ENCODE measurements around the gene LBR. TPM values are rescaled to one million over a fixed set of nuclear protein-coding genes. Genes with fewer than 3 reads are reported as not detected.
A peak's percentile ranks its signal among the peaks of the same experiment; 100 is the strongest.

Gene LBR
- total RNA-seq, 1 donor from 2014 or later, result 64.8 TPM

DNA sequence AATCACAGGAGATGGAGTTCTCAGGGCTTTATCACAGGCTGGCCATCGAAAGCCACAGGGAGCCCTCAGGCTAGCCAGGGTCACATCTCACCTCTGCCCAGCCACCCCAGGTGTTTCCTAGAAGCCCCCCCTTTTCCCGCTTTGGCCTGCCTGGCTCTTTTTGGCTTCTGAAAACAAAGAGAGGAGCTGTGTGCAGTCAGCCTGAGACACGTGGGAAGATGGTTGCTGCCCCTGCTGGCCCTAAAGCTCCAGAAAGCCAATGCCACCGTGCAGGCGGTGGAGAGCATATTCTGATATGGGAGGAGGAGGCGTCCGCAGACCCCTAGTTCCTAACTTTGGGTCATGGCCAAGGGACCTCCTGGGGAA lies 18.7 kb upstream of the LBR start:
- no peak for DNase-seq

DNA sequence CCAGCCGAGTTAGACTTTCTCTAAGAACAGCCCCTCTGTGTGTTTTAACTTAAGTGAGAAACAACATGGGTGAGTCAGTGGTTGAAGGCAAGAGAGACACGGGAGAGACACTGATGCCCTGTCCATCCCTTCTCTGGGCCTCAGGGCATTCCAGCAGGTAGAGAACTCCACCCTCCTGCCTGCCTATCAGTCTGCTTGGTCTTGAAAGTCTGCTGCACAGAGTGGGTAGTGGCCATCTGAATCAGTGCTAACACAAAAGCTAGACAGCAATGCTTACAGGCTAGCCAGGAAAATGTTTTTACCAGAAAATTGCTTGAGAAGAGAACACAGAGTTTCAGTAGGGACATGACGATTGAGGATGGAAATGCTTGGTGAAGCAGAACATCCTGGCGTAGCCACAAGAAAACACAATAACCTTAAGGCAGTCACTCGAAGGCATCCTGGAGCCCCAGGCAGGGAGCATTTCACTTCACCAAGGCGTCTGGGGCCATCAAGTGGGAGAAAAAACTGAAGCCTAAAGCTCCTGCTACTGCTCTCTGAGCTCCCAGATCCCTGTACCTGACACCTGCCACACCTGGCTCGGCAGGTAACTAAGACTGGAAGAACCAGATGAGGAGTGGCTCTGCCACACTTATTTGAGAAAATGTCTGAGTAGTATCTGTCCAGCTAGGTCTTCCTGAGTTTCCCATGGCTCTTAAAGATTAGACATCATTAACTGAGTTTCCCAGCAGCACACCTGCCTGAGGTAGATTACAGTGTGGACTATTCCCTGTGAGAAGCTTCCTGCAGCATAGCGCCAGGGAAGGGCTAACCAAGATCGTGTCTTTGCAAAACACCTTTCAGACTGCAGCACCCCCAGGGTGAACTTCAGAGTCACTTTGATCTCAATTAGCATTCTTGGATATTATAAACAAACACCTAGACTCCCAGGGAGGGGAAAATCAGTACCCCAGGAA lies 18.1 kb upstream of the LBR start:
- no peak for DNase-seq

DNA sequence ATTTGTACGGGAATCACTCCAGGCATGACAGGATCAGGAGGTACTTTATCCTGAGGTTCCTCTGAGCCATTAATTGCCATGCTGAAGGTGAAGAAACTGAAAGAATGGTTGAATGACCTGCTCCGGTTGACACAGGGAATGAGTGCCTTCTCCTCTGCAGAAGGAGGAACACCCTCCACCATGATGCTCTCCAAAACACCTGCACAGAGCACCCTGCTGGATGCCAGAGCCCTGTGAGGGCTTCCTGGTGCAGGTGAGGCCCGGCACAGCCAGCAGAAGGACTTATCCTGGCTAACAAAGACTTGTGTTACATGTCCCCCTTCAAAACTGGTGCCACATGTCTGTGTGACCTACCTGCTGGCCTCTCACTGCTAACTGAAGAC lies 14.3 kb upstream of the LBR start:
- no peak for DNase-seq

DNA sequence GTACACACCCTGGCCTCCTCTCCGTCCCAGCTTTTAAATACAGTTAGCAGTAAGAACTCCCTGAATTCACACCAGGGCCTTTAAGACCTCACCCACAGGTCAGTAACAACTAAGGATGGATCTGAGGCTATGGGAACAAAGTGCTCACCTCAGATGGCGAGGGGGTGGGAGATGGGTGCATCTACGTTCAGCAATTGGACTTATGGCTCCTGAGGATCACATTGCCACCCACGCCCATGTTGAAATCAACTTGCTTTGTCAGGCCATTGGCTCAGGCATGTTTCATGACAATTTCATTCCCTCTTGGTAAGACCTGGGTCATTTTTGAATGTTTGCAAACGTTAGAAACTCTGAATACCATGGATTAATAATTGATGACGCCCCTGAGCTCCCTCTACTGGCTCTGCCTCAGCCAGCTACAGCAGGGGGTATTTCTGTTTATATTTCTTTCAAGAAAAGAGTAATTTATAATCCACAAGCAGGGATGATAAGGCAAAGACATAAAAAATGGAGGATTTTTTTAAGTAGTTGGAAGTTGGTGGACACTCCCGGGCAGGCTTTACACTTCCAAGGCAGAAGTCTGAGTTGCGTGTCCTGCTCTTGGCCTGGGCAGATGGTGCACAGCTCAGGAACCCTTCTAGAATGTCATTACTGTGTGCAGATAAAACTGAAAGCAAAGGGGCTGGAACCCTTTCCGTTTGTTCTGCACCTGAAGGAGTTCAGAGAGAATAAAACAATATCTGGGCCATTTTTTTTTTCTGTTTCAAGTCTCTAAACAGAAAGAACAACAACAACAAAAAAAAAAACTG lies 13.7 kb upstream of the LBR start:
- no peak for DNase-seq

DNA sequence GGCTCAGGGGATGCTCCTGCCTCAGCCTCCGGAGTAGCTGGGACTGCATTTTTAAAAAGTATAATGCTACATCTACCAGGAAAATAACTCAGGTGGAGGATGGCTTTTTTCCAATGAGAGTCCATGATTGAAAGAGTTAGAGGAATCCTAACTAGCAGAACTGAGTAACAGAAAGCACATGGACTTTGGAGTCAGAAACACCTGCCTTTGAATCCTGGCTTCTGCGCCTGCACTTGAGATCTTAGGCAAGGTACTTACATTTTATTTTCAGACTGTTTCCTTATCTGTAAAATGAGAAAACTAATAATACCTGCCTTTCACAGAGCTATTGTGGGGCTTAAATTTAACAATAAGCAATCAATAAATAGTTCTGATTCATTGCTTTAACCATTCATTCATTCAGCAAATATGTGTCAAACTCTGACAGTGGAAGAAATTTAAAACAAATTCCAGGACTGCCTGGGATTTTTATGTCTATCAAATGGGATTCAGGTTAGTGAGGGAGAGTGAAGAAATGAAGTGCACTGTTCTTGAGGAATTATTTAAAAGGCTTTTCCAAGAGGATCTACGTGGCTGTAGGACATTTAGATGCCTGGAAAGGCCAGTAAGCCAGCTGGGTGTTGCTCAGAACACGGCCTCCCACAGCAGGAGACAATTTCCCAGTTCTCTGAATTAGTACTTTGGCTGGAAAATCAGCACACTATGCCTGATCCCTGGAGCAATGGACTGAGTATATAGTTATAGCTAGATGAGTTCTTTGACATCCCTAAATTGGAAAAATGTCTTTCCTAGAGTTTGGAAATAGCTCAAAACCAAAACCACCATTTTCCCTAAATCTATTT lies 12.8 kb upstream of the LBR start:
- DNase-seq, result no peak

DNA sequence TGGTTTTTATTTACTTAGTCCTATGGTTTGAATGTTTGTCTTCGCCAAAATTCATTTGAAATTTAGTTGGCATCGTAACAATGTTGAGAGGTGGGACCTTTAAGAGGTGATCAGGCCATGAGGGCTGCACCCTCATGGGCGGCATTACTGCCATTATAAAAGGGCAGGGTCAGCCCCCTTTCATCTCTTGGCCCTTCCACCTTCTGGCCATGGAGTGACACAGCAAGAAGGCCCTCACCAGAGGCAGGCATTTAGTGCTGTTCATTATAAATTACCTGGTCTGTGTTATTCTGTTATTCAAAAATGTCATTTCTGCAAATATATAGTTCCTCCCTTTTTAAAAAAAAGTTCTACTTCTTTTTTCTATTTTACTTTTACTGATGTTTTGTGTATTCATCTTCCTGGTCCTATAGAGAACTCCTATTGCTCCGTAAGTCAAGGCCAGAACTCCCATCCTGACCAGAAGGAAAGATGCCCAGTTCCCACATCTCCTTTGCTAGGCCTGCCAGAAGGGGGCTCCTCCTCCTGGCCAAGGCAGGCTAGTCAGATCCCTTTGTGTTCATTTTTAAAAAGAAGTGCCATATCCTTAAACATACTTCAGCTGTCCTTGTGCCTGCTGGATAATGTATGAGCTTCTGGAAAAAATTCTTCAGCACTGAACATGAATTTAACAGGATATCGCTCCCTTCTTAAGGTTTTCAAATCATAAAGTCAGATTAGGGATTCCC lies 10.0 kb upstream of the LBR start:
- DNase-seq, result no peak

DNA sequence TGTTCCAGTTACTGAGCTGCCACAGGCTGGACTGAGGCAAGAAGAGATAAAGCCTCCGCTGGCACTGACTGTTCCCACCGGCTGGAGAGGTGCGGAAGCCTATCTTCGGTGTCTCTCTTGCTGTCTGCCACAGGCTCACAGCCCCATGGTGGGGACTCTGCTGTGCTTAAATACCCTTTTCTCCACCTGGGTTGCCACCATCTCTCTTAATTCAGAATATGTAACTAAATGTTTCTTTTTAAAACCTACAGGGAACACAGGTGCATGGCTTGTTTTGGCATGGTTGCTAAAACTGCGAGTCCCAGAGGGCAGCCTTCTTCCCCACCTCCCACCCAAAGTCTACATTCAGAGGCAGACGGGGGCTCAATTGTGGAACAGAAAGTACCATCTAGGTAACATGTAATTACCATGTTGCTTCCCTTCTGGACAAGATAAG lies 8.1 kb upstream of the LBR start:
- DNase-seq, result no peak

DNA sequence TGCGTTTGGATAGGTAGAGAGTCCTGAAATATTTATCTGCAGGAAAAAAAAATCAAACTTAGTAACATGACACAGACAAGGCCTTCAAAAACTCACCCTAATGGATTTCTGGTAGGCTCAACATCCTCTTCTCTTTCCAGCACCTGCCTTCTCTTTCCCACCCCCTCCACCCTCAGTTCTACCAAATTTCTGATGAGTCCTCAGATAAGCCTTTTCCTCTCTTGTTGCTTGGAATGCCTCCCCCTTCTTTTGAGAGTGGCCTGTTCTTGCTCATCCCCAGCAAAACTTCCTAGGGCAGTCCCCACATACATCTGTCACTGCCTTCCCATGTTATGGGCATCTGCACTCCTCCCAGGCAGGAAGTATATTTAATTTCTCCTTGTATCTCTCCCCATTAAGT lies 7.6 kb upstream of the LBR start:
- DNase-seq, result no peak

DNA sequence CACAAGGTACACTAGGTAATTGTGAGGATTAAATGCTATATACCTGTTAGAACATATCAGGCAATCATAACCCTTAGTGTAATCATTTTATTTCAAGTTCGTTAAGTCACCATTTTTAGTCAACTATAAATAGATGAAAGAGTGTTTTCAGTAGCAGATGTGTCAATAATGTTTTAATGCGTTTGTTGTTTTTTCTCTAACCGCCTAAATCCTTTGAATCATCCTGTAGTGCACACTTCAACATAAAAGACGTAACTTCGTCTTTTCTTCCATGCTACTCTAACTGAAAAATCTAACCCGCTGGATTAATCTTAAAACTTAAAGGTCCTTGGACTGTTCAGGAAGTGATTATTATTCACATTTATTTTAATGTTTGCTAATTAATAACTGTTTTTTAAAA lies 7.2 kb upstream of the LBR start:
- no peak for DNase-seq

DNA sequence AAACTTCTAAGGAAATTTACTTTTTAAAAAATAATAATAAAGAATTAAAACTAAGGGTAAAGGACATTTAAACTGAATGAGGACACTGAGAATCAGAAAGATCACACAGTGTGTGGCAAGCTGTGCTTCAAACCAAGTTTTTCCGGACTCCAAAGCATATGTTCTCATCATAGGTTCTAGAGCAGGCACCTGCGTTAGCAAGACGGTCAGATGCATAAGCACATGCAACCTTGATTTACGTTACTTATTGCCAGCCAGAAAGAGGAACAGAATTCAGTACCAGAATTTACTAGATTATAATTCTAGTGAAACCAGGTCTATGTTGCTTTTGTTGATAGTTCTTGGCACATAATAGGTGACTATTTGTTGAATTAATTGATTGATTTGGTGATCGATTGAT lies 6.2 kb upstream of the LBR start:
- DNase-seq, result no peak

DNA sequence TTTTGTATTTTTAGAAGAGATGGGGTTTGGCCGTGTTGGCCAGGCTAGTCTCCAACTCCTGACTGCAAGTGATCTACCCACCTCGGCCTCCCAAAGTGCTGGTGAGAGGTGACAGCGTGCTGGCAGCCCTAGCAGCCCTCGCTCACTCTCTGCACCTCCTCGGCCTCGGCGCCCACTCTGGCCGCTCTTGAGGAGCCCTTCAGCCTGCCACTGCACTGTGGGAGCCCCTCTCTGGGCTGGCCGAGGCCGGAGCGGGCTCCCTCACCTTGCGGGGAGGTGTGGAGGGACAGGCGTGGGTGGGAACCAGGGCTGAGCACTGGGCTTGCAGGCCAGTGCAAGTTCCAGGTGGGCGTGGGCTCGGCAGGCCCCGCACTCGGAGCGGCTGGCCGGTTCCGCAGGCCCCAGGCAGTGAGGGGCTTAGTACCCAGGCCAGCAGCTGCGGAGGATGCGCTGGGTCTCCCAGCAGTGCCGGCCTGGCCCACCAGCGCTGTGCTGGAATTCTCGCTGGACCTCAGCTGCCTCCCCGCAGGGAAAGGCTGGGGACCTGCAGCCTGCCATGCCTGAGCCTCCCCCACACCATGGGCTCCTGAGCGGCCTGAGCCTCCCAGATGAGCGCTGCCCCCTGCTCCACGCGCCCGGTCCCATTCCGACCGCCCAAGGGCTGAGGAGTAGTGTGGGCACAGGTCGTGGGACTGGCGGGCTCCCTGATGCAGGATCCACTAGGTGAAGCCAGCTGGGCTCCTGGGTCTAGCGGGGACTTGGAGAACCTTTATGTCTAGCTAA lies 3.4 kb upstream of the LBR start:
- no peak for DNase-seq

DNA sequence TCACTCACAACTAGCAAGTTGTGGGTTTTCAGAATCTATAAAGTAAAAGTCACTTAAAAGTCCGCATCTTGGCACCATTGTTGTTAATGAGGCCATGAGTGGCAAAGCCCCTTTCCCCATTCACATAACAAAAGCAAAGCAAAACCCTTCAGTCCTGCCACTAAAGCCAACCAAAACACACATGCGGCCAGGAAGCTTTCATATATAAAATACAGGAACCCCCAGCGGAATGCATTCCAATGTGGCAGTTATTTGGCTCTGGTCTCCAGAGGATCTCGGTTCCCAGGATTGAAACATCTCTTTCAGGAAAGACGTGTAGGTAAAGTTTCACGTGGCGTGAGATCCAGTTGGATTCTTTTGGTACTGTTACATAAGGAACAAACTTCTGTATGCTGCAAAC lies 2.5 kb upstream of the LBR start:
- no peak for DNase-seq

DNA sequence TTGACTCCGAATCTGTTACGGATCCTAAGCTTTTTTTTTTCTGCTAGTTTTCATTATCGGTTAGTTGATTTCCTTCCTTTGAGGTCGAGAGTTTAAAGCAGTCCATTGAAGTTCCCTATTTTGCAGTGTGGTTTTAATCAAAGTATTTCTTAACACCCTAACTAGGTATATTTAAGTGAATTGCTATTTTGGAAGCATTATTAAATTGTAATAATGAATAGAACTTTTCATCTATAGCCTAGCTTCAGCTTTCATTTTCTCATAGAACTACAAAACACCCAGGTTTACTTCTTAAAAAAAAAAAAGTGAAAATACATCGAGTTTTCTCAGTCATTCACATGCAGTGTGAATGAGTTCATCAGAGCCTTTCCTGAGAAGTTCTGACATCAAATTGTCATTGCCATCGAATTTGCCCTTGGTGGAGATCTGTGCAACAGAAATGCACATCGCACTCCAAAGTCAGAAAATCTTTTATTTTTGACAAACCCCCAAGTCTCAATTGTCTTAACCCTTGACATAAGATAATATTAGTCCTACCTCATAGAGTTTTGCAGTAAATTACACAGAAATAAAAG lies 1.1 kb upstream of the LBR start:
- no peak for DNase-seq

DNA sequence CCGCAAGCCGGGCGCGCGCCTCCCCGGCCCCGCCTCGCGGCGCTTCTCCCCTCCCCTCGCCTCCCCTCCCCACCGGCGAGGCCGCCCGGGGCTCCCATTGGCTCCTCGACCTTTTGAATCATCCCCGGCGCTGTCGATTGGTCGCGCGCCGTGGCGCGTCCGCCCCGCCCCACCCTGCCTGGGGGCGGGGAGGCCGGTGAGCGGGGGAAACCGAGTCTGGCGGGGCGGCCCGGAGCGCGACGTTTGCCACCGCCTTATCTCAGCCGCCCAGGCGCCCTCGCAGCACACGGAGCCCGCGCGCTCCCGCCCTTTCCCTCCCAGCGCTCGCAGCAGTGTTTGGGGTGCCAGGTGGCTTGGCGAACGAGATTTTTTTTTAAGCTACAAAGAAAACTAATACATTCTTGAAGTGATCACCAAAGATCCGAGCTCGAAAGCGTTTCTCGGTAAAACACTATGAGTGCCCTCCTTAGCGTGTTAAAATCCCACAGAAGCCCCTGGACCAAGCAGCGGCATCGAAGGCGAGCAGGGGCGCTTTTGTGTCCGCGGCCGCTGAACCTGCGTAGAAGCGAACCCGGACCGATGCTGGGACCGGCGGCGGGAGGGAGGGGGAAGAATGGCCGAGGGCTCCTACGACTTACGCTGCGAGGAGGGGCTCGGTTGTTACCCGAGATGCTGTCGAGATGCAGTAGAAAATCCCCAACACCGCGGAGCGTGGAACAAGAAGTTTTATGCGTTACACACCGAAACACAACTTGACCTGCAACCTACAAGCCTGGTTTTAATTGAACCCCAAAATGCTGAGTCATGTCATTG lies 436 bp upstream of the LBR start:
- DNase-seq, result peak; percentile 96

DNA sequence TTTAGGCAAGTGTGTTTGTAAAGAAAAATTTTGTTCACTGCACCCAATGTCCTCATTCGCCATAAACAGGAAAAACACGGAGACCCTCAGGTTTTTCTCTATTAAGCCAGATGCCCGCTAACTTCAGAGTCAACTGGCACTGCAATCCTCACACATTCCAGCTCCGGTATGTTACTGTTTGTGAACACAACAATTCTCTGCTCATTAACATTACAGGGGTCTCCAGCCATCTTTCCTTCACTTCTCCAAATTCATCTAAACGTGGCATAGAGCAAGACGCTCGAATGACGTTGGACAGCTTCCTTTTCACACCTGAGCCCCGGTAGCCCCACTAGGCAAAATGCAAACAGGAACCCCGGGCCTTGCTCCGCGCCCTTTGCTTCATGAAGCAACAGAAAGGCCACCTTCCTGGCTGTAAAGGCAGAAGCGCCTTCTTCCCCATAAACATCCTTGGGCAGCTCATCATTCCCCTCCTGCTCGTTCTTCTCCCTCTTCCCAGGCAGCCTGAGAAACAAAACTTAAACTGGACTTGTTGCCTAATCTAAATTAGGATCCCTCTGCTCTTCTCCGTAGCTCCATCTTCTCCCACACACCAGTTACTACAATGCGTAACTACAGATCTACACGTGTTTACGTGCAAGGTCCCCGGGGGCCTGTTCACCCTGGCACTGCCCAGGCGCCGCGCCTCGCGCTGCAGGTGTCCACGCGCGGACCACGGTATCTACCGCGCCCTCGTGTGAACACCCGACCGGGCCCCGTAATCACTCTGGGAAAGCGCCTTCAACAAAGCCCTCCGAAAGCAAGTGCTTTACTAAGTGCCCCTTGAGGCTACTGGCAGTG lies 1.2 kb downstream of the LBR start:
- peak; percentile 31 for DNase-seq

DNA sequence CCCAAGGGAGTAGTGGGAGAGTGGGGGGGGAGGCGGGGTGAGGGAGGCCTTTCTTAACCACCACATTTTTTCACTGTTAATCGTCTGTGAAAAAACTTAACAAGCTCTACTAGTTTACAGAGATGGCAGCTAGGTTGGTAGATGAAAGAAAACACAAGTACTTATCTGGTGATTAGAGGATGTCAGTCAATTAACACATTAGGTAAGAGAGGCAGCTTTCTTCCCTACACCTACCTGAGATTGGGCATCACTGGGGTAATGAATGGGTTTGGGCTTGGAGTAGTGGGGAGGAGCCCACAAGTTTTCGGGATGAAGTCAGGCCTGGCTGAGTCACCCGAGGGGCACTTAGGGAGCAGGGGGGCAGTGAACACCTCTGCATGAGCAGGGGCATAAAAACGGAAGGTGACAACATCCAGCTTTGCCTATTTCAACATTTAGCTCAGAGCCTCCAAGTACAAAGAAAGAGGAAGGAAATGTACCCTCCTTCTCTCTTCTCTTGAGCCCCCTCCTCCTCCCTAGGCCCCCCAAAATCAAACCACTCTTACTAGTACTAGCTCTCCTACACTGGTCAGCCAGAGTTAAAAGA lies 2.5 kb downstream of the LBR start:
- DNase-seq, result no peak

DNA sequence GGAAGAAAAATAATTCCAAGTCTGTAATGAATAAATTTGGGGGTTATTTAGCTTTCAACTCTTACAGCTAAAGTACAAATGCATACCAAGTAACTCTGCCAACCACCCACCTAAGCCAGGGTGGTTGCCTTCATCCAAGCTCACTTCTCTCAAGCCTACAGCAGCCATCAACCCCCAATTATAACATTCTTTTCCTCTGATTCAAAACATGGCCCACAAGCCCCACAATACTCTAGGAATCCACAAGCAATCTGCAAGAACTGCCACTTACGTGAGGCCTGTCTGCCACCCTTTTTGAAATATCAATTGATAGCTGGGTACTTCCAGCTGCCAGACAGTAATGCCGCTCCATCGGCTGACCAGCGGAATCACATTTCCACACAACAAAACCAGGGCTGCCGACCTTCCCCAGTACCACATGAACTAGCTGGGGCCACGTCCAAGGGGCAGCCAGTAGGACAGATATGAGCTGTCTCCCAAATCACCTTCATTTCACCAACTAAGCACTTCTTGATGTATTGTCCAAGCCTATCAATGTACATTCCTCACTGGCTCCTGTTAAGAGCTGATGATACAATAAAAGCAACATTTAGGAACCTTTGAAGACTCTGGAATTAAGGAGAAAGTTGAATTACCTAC lies 3.2 kb downstream of the LBR start:
- no peak for DNase-seq

DNA sequence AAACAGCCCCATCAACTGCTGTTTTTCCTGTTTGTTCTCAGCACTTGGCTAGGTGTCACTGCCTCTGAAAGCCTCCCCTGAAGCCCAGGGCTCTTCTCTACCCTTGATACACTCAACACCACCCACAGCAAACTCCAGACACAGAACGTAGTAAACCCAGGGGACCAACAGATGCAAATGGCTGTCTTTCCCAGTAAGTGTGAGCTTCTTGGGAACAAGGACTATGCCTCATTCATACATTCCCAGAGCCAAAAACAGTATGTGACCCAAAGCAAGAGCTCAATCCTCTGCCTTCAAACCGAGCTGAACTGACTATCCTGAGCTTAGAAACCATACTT lies 4.4 kb downstream of the LBR start:
- DNase-seq, result no peak
